ENCODE measurements around the gene TMEM88.
A peak's percentile ranks its signal among the peaks of the same experiment; 100 is the strongest.

DNA sequence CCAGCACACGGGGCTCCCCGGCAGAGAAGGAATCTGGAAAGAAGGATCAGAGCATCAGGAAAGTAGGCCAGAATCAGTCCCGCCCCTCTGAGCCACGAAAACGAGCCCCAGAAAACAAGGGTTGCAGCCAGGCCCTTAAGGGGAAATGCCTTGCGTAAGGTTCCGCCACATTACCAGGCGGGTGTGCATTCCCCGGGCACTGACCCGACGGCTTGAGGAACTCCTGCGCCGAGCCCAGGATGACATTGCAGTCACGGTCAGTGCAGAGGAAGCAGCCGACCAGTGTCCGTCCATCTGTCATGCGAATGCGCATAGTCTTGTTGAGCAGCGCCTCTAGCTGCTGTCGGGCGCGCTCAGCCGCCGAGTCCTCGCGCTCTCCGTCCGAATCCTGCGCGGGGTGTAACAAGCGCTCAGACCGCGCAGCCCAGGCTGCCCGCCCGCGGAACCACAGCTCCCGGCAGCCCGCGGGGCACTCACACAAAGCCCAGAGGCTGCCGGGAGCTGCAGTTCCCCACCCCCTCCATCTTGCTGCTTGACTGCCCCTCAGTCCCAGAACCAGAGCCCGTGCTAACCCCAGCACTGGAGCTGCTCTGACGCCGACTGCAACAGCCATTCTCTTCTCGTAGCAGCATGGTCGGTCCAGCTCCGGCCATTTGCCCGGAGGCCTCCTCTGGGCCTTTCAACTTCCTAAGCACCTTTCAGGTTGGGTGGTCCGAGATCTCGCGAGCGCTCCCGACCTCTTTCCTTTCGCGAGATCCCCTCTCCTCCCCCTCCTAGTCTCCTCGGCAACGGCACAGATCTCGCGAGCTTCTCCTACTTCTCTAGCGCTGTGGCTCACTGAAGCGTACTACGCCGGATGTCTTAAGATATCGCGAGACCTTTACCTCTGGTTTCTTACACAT, 2.2 kb downstream of the TMEM88 start, which contains the start of gene NAA38:
- peak; percentile 51 for TF ChIP-seq CTCF (IDR thresholded peaks at IDR 0.05; ENCODE audit: poor library complexity, severe bottlenecking)
- peak; percentile 62 for TF ChIP-seq POLR2AphosphoS5 (IDR thresholded peaks at IDR 0.05)

All from neural cell (in vitro differentiated cells).